Jurkat, Clone E6-1 (cell line): ENCODE results near the gene AMBRA1.
"Not testable (repeated sequence)": the region's sequence is repeated elsewhere in the genome, so short reads cannot be mapped to it uniquely, and the experiment has no call there.

Experiments
- DNase-seq: peaks from one replicate; pipeline ENCODE4 v3.0.0-alpha.2; 2011; ENCODE audit warnings: low read depth, low spot score
- H3K4me3 ChIP-seq: 2 replicates; pipeline ENCODE4 v1.5.1; 2011; ENCODE audit warnings: mild to moderate bottlenecking, low read length, control low read depth, moderate library complexity

AMBRA1 gene

DNA sequence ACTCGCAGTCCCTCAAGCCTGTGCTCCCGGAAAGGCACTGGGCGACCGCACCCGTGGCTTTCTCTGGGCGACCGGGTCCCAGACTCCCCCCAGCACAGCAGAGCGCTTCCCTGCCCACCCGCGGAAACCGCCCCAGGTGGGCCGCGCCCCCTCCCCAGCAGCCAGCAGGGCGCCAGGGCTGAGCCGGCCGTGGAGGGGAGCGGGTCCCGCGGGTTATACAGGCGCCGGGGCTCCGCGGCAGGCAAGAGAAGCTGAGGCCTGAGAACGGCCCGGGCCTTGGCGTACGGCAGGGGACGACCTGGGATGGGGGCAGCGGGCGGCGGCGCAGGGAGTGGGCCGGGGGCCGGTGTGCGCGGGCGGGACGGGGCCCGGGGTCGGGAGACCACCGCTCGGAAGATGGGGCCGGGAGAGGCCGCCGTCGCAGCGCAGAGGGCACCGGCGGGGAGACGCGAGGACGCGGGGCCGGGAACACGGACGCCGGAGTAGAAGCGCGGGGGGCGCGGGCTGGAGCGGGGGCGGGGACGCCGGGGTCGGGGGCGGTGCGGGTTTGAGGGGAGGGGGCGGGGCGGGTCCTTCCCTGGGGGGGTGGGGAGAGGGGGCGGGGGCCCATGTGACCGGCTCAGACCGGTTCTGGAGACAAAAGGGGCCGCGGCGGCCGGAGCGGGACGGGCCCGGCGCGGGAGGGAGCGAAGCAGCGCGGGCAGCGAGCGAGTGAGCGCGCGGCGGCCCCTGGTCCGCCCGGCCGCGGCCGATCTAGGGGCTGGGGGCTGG lies 212.6 kb downstream of the AMBRA1 start, which contains the start of gene MDK:
Gene MDK (plus strand): TSS at position 622 of the 771 bp plus-strand sequence. CDS start 389 bp downstream, outside the sequence.
- no peak for DNase-seq
- H3K4me3 ChIP-seq = no peak within 1 kb of the TSS; the same call in 1 of the 2 replicates

DNA sequence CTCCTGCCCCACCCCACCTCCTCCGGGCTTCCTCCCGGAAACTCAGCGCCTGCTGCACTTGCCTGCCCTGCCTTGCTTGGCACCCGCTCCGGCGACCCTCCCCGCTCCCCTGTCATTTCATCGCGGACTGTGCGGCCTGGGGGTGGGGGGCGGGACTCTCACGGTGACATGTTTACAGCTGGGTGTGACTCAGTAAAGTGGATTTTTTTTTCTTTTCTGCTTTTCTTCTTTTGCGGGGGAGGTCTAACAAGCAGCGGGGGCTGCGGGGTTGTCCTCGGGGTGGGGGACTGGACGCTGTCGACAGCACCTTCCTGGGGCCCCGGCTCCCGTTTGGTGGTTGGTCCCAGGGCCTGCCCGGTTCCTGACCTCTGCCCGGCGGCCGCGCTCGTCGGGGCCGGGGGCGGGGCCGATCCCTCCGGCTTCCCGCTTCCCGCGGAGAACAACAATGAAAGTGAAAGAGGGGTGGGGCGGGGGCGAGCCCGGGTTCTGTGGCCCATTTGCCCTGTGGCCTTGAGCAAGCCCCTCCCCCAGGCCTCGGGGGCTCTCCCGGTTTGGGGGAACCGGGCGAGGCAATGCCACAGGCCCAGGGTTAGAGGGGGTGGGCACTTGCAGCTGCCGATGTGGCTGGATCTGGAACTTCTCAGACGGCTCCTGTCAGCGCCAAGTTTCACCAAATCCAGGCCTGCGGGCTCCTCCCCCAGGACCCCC lies 213.3 kb downstream of the AMBRA1 start:
- no peak overlapping the region for H3K4me3 ChIP-seq
- DNase-seq = no peak

DNA sequence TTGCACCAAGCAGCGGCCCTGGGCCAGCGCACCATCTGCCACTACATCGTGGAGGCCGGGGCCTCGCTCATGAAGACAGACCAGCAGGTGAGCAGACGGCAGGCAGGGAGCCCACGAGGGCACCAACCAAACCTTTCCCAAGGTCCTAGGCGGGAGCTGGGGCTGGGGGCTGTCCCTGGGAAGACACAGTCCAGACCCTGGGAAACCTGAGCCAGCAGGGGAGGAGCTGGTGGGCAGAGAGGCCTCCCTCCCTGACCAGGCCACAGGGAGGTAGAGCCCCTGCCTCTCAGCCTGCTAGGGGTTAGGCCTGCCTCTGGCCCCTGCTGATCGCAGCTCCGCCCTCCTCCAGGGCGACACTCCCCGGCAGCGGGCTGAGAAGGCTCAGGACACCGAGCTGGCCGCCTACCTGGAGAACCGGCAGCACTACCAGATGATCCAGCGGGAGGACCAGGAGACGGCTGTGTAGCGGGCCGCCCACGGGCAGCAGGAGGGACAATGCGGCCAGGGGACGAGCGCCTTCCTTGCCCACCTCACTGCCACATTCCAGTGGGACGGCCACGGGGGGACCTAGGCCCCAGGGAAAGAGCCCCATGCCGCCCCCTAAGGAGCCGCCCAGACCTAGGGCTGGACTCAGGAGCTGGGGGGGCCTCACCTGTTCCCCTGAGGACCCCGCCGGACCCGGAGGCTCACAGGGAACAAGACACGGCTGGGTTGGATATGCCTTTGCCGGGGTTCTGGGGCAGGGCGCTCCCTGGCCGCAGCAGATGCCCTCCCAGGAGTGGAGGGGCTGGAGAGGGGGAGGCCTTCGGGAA lies 214.1 kb downstream of the AMBRA1 start:
- DNase-seq, H3K4me3 ChIP-seq: not testable (repeated sequence)

DNA sequence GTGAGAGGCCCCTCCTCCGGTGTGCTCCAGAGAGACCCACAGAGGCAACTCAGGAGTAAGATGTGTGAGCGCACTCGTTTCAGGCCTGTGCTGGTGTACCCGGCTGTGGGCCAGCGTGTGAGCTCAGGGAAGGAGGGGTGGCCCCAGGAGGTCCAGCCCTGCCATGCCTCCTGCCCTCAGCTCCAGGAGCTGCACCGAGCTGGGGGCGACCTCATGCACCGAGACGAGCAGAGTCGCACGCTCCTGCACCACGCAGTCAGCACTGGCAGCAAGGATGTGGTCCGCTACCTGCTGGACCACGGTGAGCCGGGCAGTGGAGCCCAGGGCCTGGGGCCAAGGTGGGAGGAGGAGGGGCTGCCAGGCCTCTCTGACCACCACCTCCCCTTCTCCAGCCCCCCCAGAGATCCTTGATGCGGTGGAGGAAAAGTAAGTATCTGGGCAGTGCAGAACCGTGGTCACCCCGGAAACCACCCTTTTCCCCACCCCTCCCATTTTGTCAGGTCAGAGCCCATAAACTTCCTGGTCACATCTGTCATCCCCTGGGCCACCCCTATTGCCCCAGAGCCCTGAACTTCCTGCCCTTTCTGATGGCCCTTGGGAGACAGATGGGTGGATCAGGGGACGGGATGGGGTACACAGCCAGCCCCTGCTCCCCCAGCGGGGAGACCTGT lies 214.9 kb downstream of the AMBRA1 start:
- H3K4me3 ChIP-seq = no peak overlapping the region
- no peak for DNase-seq

DNA sequence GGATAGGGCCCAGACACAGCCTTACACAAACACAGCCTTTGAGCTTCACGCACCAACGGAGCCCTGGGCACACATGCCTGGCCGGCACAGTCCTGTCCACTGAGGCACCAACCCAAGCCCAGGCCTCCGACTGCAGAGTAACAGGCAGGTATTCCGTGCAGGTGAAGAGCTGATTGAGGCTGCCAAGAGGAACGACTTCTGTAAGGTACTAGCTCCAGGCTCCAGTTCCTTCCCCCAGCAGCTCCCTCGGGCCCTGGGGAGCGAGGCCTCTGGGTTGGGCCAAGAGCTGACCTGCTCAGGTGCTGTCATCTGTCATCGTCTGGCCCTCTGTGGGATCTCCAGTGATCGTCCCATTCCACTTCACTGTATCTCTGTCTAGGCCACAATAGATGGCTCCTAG lies 215.5 kb downstream of the AMBRA1 start:
- DNase-seq = no peak
- H3K4me3 ChIP-seq = no peak overlapping the region

DNA sequence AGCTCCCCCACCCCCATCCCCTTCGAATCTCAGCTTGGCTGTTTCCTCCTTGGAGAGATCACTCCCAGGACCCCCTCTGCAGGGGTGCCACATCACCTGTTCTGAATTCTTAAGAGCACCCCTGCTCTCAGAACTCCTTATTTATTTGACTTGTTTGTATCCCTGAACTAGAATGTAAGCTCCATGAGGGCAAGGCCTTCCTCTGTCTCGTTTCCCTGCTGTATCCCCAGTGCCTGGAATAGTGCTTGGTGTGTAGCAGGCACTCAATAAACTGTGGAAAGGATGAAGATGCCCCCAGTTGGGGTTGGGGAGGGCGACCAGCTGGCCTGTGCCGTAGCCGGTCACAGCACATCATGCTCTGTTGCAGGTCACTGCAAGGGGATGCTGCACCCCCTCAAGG lies 216.0 kb downstream of the AMBRA1 start:
- no peak for DNase-seq
- H3K4me3 ChIP-seq = no peak overlapping the region

DNA sequence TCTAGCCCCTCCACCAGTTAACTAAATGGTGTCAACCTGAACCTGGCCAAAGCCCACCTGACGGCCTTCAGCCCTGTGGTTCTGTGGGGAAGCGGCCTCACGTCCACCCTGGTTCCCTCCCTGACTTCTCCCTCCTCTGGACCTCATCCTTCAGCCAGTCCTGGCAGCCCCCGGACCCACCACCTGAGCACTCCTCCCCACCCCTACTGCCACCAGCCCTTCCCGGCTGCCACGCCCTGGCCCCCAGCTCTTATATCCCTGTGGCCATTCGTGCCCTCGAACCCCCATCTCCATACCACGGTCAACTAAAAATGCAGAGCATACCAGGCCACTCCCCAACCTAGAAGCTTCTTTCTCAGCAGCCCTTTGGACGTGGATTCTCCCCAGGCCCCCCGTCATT lies 216.5 kb downstream of the AMBRA1 start:
- no peak overlapping the region for H3K4me3 ChIP-seq
- no peak for DNase-seq

DNA sequence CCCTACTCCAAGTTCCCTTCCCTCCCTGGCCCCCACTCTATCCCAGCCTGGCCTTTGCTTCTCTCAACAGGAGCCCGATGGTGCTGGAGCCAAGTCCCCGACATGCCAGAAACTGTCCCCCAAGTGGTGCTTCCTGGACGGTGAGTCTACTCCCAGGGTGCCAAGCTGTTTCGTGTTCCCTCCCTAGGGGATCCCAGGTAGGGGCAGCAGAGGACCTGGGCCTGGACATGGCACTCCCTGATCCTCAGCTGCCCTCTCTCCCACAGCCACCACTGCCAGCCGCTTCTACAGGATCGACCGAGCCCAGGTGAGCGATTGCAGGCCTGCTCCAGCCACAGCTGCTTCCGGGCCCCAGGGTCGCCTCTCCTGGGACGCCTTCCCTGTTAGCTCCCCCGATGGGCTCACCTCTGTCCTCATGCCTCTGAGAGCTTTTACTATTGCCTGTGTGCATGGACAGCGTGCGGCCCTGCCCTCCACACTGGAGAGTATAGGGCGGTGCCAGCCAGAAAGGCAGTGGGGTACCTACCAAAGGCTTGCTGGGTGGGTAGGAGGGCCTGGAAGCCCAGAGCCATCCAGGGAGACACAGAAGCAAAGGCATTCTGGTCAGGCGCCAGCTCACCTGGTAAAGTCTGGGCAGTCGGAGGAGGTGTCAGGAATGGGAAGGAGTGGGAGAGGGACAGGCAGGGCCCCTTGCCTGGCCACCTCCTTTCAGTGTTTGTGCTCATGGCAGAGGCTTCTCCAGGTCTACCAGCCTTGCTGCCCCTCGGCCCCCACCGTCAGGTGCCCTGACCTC lies 217.4 kb downstream of the AMBRA1 start:
- no peak overlapping the region for H3K4me3 ChIP-seq
- no peak for DNase-seq

DNA sequence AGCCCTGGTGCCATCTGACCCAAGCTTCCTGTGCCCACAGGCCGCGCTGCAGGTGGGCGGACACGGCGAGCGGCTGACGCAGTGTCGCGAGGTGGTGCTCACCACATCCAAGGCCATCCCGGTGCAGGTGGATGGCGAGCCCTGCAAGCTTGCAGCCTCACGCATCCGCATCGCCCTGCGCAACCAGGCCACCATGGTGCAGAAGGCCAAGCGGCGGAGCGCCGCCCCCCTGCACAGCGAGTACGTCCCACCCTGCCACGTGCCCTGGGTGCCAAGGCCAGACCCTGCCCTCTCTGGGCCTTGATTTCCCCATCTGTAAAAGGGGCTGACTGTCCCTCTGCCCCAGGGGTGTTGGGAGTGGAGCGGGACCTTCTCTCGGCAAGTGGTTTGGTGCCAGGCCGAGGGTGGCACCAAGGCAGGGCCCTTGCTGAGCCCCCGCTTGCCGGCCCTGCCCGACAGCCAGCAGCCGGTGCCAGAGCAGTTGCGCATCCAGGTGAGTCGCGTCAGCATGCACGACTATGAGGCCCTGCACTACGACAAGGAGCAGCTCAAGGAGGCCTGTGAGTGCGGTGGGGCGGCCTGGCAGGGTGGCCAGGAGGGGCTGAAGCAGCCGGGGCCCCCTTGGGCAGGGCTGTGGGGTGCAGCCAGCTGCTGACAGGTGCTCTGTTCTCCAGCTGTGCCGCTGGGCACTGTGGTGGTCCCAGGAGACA lies 218.3 kb downstream of the AMBRA1 start:
- H3K4me3 ChIP-seq = no peak overlapping the region
- DNase-seq = no peak

DNA sequence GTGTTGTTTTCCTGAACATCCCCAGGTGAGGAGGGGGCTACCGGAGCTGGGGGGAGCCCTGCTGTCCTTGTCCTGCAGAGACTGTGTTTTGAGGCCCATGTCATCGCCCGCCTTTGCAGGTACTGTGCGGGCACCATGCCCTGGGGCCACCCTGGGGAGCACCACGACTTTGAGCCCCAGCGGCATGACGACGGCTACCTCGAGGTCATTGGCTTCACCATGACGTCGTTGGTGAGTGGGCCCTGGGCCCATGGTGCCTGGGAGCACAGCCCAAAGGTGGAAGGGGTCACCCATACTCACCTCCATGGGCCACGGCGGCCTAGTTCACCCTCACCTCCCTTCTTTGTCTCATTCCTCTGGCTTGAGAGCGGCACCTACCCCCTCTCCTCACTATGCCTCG lies 219.0 kb downstream of the AMBRA1 start:
- DNase-seq = no peak
- H3K4me3 ChIP-seq = no peak overlapping the region

DNA sequence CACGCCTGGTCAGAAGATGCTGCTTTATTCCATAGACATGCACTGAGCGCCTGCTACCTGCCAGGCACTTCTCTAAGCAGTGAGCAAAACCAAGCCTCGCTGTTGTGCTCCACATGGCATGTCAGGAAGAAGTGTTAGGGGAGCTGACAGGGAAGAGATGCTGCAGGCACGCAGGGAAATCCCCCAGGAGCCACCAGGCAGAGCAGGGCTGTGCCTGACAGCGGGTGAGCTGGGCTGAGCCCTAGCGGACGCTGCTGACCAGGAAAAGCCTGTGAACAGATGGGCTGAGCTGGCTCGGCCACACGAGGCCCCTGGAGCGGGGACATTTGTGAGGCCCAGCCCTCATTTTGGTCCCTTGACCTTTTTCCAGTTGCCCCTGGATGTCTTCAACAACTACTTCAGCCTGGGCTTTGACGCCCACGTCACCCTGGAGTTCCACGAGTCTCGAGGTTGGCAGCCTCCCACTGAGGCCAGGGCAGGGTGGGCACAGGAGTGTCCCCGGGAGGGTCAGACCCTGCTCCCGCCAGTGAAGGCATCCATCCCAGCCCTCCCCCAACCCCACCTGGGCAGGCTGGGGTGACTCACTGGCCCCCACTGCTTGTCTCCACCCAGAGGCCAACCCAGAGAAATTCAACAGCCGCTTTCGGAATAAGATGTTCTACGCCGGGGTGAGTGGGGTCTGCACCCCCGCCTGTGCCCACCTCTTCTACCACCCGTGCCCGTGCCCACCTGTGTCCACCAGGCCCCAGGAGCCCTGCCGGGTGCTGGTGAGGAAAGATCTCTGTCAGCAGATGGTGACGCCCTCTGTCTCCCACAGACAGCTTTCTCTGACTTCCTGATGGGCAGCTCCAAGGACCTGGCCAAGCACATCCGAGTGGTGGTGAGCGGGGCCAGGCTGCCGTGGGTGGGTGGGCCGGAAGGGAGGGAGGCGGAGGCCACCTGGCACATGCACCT lies 219.8 kb downstream of the AMBRA1 start:
- no peak overlapping the region for H3K4me3 ChIP-seq
- no peak for DNase-seq

DNA sequence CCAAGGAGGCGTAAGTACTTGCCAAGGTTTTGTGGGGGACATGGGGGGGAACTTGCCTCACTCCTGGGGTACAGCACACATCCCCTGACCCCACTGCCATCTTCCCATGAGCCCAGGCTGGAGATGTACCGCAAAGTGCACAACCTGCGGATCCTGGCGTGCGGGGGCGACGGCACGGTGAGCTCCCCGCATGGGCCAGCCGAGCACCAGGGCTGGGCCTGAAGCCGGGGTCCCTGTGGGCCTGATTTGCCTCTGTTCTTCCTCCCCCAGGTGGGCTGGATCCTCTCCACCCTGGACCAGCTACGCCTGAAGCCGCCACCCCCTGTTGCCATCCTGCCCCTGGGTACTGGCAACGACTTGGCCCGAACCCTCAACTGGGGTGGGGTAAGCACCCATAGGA lies 221.3 kb downstream of the AMBRA1 start:
- not testable (repeated sequence) for DNase-seq, H3K4me3 ChIP-seq

DNA sequence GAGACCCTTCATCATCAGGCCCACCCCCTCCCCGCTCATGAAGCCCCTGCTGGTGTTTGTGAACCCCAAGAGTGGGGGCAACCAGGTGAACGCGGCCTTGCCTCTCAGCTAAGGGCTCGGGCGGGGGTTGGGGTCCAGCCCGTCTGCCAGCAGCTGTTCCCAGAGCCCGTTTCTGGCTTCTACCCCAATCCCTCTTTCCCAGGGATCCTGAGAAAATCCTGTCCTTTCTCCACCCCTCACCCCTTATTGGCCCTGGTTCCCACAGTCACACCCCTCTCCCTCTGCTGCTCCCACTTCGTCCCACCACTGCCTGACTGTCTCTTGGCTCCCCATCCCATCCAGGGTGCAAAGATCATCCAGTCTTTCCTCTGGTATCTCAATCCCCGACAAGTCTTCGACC lies 221.7 kb downstream of the AMBRA1 start:
- no peak overlapping the region for H3K4me3 ChIP-seq
- DNase-seq = no peak

DNA sequence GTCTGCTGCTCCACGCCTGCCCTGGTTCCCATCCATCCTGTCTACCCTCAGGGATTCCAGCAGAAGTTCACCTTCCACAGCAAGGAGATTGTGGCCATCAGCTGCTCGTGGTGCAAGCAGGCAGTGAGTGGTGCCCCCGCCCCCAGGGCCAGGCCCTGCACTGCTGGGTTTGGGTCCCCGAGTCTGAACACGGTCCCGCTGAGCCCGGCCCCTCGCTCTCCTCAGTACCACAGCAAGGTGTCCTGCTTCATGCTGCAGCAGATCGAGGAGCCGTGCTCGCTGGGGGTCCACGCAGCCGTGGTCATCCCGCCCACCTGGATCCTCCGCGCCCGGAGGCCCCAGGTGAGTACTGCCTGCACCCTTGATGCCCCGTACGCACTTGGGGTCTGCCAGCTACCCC lies 222.6 kb downstream of the AMBRA1 start:
- not testable (repeated sequence) for DNase-seq, H3K4me3 ChIP-seq

DNA sequence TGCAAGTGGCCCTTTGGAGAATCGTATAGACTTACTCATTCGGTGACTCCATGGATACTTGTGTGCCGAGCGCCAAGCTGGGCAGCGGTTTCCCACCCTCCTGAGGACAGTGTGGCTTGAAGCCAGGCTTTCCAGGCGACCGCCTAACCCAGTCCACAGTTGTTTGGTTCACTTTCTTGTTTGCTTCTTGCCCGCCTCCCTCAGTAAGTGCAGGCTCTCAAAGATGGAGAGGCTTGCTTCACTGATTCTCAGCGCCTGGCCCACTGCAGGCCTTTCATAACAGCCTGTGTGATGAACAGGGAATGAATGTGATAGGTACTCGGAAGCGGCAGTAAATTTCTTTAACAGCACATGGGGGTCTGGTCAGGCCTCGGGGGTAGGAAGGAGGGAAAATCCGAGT lies 223.6 kb downstream of the AMBRA1 start:
- H3K4me3 ChIP-seq = no peak overlapping the region
- DNase-seq = no peak

DNA sequence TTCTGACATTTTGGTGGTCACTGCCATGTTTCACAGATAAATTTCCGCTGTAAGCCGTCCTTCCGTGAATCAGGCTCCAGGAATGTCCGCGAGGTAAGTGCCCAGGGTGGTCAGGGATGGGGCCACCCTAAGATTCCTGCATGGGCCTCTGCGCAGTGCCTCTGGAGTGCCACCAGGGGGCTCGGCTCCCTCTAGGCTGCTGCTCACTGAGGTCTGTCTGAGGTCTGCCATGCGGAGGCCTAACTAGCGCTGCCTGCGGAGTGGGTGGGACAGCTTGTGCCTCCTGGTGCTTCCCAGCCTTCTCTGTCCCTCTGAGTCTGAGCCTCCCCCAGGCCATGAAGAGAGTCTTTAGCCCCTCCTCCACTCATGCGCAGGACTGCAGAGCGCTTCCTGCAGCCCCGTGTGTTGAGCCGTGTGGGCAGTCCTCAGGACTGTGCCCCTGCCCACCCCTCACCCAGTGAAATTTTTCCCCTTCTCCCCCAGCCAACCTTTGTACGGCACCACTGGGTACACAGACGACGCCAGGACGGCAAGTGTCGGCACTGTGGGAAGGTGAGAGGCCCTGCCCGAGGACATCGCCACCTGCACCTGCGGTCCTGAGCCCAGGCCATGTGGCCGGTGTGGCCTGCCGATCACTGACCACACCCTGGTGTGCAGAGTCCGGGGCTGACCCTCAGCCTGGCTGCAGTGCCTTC lies 224.2 kb downstream of the AMBRA1 start:
- DNase-seq = peak; percentile 54

More for the DNA sequence above, 224.2 kb downstream of the AMBRA1 start:
- no peak overlapping the region for H3K4me3 ChIP-seq
